CD4-positive, alpha-beta T cell (primary cell): ENCODE results near the gene CCBE1. TPM values are rescaled to one million over a fixed set of nuclear protein-coding genes. Genes with fewer than 3 reads are reported as not detected.

ENCODE experiments used
- ATAC-seq: fragments of 200-7000 bp; cut with Tn5 transposase; one replicate; pipeline ENCODE4 v1.10.0; 2022; ENCODE audit warnings: mild to moderate bottlenecking; ENCODE audit not compliant: poor library complexity
- CTCF ChIA-PET: fragments of 350-600 bp; sonication (Branson Sonifier 250); formaldehyde crosslinking; loops from one replicate; lab custom pipeline; 2021; ENCODE audit warnings: antibody characterized with exemption, inconsistent platforms; lab: Charles Lee
- POLR2A ChIA-PET: fragments of 350-600 bp; sonication (Branson Sonifier 250); formaldehyde crosslinking; loops from one replicate; lab custom pipeline; 2021; ENCODE audit warnings: antibody characterized with exemption, inconsistent platforms; lab: Charles Lee
- DNase-seq, 14 experiments: peaks; one replicate each; pipeline ENCODE4 v3.0.0-alpha.2; 2013 to 2020; ENCODE audit warnings: mixed read lengths in 2 of 14
- H3K27ac ChIP-seq, 2 donors: one replicate each; pipeline versions ENCODE4 v1.5.1 to v1.7.0; 2013; ENCODE audit warnings: low read length in 2 of 2, low read depth in 1 of 2, mild to moderate bottlenecking in 1 of 2
- H3K27me3 ChIP-seq, 2 experiments: 1 replicate in 1 of 2; 2 replicates in 1 of 2; pipeline versions ENCODE4 v1.6.1 to v1.7.0; 2013; ENCODE audit warnings: low read length in 2 of 2, control low read depth in 1 of 2, mild to moderate bottlenecking in 1 of 2, moderate library complexity in 1 of 2; ENCODE audit not compliant: insufficient read depth in 2 of 2, control insufficient read depth in 1 of 2
- H3K36me3 ChIP-seq: one replicate; pipeline ENCODE4 v1.6.1; 2013; ENCODE audit warnings: low read length, control low read depth; ENCODE audit not compliant: insufficient read depth
- H3K4me1 ChIP-seq: one replicate; pipeline ENCODE4 v1.6.1; 2013; ENCODE audit warnings: low read length, control low read depth; ENCODE audit not compliant: insufficient read depth
- H3K4me3 ChIP-seq: one replicate; pipeline ENCODE4 v1.5.1; 2013; ENCODE audit warnings: mild to moderate bottlenecking, low read length, moderate library complexity
- H3K9me3 ChIP-seq, 2 experiments: 1 replicate in 1 of 2; 2 replicates in 1 of 2; pipeline versions ENCODE4 v1.6.1 to v1.7.0; 2013; ENCODE audit warnings: low read length in 2 of 2, mild to moderate bottlenecking in 2 of 2, control low read depth in 1 of 2, moderate library complexity in 1 of 2; ENCODE audit not compliant: control insufficient read depth in 1 of 2, insufficient read depth in 1 of 2
- H3K27ac Mint-ChIP-seq: one replicate; pipeline ENCODE4 v1.8.0; 2020; ENCODE audit warnings: mixed read lengths
- H3K27me3 Mint-ChIP-seq: one replicate; pipeline ENCODE4 v1.8.0; 2021; ENCODE audit warnings: mixed read lengths
- H3K36me3 Mint-ChIP-seq: one replicate; pipeline ENCODE4 v1.8.0; 2021; ENCODE audit warnings: low read depth, mixed read lengths
- H3K4me1 Mint-ChIP-seq: one replicate; pipeline ENCODE4 v1.8.0; 2021; ENCODE audit warnings: low read depth, mixed read lengths
- H3K4me3 Mint-ChIP-seq: one replicate; pipeline ENCODE4 v1.8.0; 2020; ENCODE audit warnings: mild to moderate bottlenecking, mixed read lengths
- H3K9me3 Mint-ChIP-seq: one replicate; pipeline ENCODE4 v1.8.0; 2020; ENCODE audit warnings: mixed read lengths
- intact Hi-C, 2 experiments: fragments of 100-400 bp; cut with DNase I in 1 of 2; cut with micrococcal nuclease in 1 of 2; formaldehyde crosslinking; loops; one replicate each; pipeline versions ENCODE4 v1.15.1 to v1.9.0; 2023 to 2025; cut with DNase I, micrococcal nuclease
- total RNA-seq, 174 experiments: library from RNA in 2 of 174; stranded (reverse) in 2 of 174; gene quantifications; one replicate each; pipeline ENCODE4 v1.2.3 and lab custom pipeline; 2021 to 2026
- TF ChIP-seq, protein P1 (sequence below): fragments of 200-600 bp; IDR thresholded peaks from one replicate; pipeline ENCODE4 v1.8.0; 2022; ENCODE audit warnings: antibody characterized with exemption, mild to moderate bottlenecking

CCBE1 gene
- total RNA-seq, 2 experiments from 2014 or later: not detected

DNA sequence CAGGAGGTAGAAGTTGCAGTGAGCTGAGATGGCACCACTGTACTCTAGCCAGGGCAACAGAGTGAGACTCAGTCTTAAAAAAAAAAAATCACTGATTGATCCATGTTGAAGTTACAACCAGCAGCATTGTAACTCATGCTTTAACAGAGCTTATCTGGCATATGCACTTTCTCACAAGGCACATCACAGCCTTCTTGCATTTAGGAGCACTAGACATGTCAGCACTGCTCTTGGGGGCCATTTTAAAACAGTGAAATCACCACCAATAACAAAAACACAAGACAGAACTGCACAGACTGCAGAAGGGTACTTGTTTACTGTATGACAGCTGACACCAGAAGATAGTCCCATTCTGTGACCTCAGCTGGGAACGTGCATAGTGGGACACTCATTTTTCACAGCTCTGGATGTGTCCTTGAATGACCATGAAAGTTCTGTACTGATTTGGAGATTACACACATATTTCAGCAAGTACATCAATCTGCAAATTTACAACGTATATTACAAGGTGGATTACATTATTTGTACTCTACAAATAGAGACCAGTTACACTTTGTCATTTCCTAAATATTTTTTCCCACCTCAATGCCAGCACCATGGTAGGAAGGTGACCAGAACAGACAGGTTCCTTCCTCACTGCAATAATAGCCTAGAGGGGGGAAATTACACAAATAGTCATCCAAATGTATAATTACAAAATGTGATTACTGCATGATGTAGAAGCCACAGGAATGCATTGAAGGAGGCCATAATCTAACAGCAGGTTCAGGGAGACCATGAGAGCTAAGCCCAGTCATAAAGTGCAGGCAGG lies 35.1 kb downstream of the CCBE1 start:
- Histone ChIP-seq H3K4me1 (no peaks in the 10 kb centered on the region), H3K27me3 (no peaks in the 10 kb centered on the region), H3K4me3 (no peak overlapping the region), H3K9me3 (peaks cover 0 to 6% of the 10 kb centered on the region in 2 experiments), H3K27ac (no peak overlapping the region), H3K36me3 (no peaks in the 10 kb centered on the region)
- intact Hi-C loops: no loop called here
- ATAC-seq (no peak), DNase-seq (no peak)
- no peak overlapping the region for H3K4me3 Mint-ChIP-seq
- TF ChIP-seq, protein P1, sequence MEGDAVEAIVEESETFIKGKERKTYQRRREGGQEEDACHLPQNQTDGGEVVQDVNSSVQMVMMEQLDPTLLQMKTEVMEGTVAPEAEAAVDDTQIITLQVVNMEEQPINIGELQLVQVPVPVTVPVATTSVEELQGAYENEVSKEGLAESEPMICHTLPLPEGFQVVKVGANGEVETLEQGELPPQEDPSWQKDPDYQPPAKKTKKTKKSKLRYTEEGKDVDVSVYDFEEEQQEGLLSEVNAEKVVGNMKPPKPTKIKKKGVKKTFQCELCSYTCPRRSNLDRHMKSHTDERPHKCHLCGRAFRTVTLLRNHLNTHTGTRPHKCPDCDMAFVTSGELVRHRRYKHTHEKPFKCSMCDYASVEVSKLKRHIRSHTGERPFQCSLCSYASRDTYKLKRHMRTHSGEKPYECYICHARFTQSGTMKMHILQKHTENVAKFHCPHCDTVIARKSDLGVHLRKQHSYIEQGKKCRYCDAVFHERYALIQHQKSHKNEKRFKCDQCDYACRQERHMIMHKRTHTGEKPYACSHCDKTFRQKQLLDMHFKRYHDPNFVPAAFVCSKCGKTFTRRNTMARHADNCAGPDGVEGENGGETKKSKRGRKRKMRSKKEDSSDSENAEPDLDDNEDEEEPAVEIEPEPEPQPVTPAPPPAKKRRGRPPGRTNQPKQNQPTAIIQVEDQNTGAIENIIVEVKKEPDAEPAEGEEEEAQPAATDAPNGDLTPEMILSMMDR: no peak
- H3K27me3 Mint-ChIP-seq: peaks cover 7% of the 10 kb centered on the region
- no peak overlapping the region for H3K27ac Mint-ChIP-seq
- ChIA-PET POLR2A (interaction anchor here (0.6 kb wide), 1 partner anchor 215 kb away, joined by 3 read pairs; no protein-coding TSS in a partner anchor), CTCF (no interaction called here)
- no peaks in the 10 kb centered on the region for H3K4me1 Mint-ChIP-seq
- H3K9me3 Mint-ChIP-seq: no peaks in the 10 kb centered on the region
- no peaks in the 10 kb centered on the region for H3K36me3 Mint-ChIP-seq

DNA sequence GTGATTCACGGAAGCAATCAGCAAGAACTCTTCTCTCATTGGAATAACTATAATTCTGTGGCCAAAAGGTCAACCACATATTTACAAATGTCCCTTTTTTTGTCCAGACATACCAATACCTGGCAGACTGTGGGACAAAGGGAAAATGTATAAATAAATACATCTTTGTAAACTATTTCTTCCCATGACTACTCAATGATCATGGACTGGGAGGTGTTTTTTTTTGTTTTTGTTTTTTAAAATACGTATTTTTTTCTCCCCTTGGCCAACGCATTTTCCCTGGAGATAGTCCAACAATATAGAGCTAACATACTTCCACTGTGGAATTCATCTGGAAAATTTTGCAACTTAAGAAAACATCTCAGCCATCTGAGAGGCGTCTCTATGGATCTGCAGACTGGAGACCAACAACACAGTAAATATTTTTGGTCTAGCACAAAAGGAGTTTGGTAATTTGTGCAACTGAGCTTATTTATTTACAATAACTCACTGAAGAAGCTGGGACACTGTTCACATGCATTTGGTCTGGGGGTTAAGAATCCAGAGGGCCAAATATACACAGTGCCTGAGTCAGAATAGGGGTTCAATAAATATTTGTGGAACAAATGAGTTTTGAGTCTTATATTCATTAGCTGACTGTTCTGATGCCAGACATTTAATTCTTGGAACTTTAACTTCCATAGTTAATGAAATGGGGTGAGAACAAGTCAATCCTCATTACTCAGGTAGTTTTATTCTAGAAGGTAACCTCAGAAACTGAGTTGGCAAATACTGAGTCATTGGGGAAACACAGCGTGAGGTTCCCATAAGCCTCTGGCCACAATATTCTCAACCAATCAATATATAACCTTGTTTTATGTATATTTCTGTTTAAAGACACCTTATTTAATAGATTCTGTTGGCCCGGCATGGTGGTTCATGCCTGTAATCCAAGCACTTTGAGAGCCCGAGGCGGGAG lies 36.2 kb downstream of the CCBE1 start:
- Mint-ChIP-seq H3K36me3 (no peaks in the 10 kb centered on the region), H3K27me3 (peaks cover 5% of the 10 kb centered on the region), H3K9me3 (no peaks in the 10 kb centered on the region), H3K4me1 (no peaks in the 10 kb centered on the region), H3K4me3 (no peak overlapping the region), H3K27ac (no peak overlapping the region)
- H3K27me3 ChIP-seq: no peaks in the 10 kb centered on the region
- peaks cover 0 to 6% of the 10 kb centered on the region in 2 experiments for H3K9me3 ChIP-seq
- H3K4me1 ChIP-seq: no peaks in the 10 kb centered on the region
- intact Hi-C loops: no loop called here
- TF ChIP-seq, protein P1: no peak
- no peak overlapping the region for H3K27ac ChIP-seq
- DNase-seq (no peak), ATAC-seq (no peak)
- POLR2A ChIA-PET: no interaction called here
- no peaks in the 10 kb centered on the region for H3K36me3 ChIP-seq
- no peak overlapping the region for H3K4me3 ChIP-seq
- CTCF ChIA-PET: interaction anchor here (0.6 kb wide), 1 partner anchor 47 kb away, joined by 3 read pairs; no protein-coding TSS in a partner anchor

DNA sequence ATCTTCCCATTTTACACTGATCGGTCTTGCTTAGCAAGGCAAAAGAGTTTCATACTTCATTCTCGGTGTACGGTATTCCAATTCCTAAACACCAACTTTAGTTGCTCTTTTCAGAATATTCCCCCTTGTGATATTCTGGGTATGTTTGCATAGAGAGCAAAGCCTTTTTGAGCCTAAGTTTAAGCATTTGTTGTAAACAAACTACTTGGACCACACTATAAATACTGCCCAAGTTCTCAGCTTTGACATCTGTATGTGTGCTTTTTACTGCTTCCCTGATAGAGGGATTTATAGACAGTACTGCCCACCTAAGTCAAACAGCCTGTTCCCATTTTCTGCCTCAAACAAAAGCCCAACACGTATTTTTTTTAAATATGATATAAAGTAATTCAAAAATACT lies 36.9 kb downstream of the CCBE1 start:
- H3K4me3 ChIP-seq: no peak overlapping the region
- H3K27ac Mint-ChIP-seq: no peak overlapping the region
- H3K4me1 Mint-ChIP-seq: no peaks in the 10 kb centered on the region
- no peak for ATAC-seq
- no peaks in the 10 kb centered on the region for H3K36me3 Mint-ChIP-seq
- peaks cover 3% of the 10 kb centered on the region for H3K27me3 Mint-ChIP-seq
- no peak for DNase-seq
- TF ChIP-seq, protein P1: no peak
- POLR2A ChIA-PET: no interaction called here
- peaks cover 0 to 6% of the 10 kb centered on the region in 2 experiments for H3K9me3 ChIP-seq
- H3K27me3 ChIP-seq: no peaks in the 10 kb centered on the region
- no peak overlapping the region for H3K4me3 Mint-ChIP-seq
- H3K4me1 ChIP-seq: no peaks in the 10 kb centered on the region
- intact Hi-C loops: no loop called here
- H3K36me3 ChIP-seq: no peaks in the 10 kb centered on the region
- no peak overlapping the region for H3K27ac ChIP-seq
- no peaks in the 10 kb centered on the region for H3K9me3 Mint-ChIP-seq
- CTCF ChIA-PET: no interaction called here
